GM12878 (cell line): ENCODE data around the gene SYNDIG1.

Source experiments
- CBX3 ChIP-seq: fragments of 200-600 bp; sonication (generic); IDR thresholded peaks from 2 replicates; pipeline ENCODE4 v1.6.1; 2016; ENCODE audit warnings: low read depth, borderline replicate concordance
- CHD4 ChIP-seq: fragments of 200-600 bp; sonication (generic); IDR thresholded peaks from 2 replicates; pipeline ENCODE4 v1.6.1; 2016; ENCODE audit warnings: mild to moderate bottlenecking
- ELK1 ChIP-seq: IDR thresholded peaks from 2 replicates; pipeline ENCODE4 v1.6.1; 2012; ENCODE audit warnings: low read depth, low read length, improper control_type of control experiment
- ESRRA ChIP-seq: IDR thresholded peaks from 2 replicates; pipeline ENCODE4 v1.6.1; 2012; ENCODE audit warnings: mild to moderate bottlenecking, low read length, improper control_type of control experiment
- GABPA ChIP-seq: IDR thresholded peaks from 2 replicates; pipeline ENCODE4 v1.6.1; 2014; ENCODE audit warnings: antibody characterized with exemption, low read depth, mild to moderate bottlenecking, inconsistent platforms
- MTA3 ChIP-seq: IDR thresholded peaks from 2 replicates; pipeline ENCODE4 v1.6.1; 2012; ENCODE audit warnings: low read length, inconsistent platforms, borderline replicate concordance
- NFIC ChIP-seq: IDR thresholded peaks from 2 replicates; pipeline ENCODE4 v1.6.1; 2012; ENCODE audit warnings: low read depth, mild to moderate bottlenecking, inconsistent platforms, low read length, moderate library complexity
- POLR2A ChIP-seq: IDR thresholded peaks from 2 replicates; pipeline ENCODE4 v1.6.1; 2011; ENCODE audit warnings: low read depth, mild to moderate bottlenecking, low read length
- POLR2AphosphoS5 ChIP-seq: IDR thresholded peaks from 2 replicates; pipeline ENCODE4 v1.6.1; 2011; ENCODE audit warnings: mild to moderate bottlenecking, low read length, inconsistent platforms
- RCOR1 ChIP-seq: conservative IDR thresholded peaks from 2 replicates; pipeline ENCODE4 v1.6.1; 2012; ENCODE audit warnings: low read depth, low read length, improper control_type of control experiment
- SMC3 ChIP-seq: IDR thresholded peaks from 2 replicates; pipeline ENCODE4 v1.6.1; 2011; ENCODE audit warnings: low read length, improper control_type of control experiment, borderline replicate concordance
- SP1 ChIP-seq: IDR thresholded peaks from one replicate; pipeline ENCODE4 v1.6.1; 2011; ENCODE audit warnings: low read depth, low read length
- SUZ12 ChIP-seq: fragments of 200-600 bp; sonication (generic); IDR thresholded peaks from one replicate; pipeline ENCODE4 v1.6.1; 2018; ENCODE audit warnings: antibody characterized with exemption, mild to moderate bottlenecking; ENCODE audit not compliant: unreplicated experiment

GRCh38 chr20:24634855-24635254 lies 165.4 kb downstream of the SYNDIG1 start:
- TF ChIP-seq CBX3: no peak
- TF ChIP-seq ESRRA: no peak
- no peak for TF ChIP-seq SUZ12
- TF ChIP-seq POLR2A: no peak
- TF ChIP-seq RCOR1: no peak
- no peak for TF ChIP-seq NFIC
- no peak for TF ChIP-seq CHD4
- no peak for TF ChIP-seq SMC3
- TF ChIP-seq POLR2AphosphoS5: no peak
- no peak for TF ChIP-seq ELK1
- TF ChIP-seq MTA3: no peak
- no peak for TF ChIP-seq SP1
- TF ChIP-seq GABPA: no peak
